Astrocyte of the spinal cord (primary cell): Measurements from ENCODE around the gene STT3B.

Source experiments
- DNase-seq: peaks from one replicate; pipeline ENCODE4 v3.0.0; 2011; ENCODE audit warnings: low read depth, low spot score
- H3K4me3 ChIP-seq: 2 replicates; pipeline ENCODE4 v1.5.1; 2011; ENCODE audit warnings: low read depth, mild to moderate bottlenecking, low read length, moderate library complexity
- CTCF ChIP-seq: IDR thresholded peaks from 2 replicates; pipeline ENCODE4 v1.5.1; 2012; ENCODE audit warnings: low read depth, mild to moderate bottlenecking, low read length, inconsistent platforms
- in situ Hi-C: cut with HindIII; loops from 2 replicates; pipeline ENCODE4 v1.10.0; 2017; ENCODE audit warnings: low sequenced_read_pairs

The STT3B gene

GRCh38 chr3:31534065-31534425 is 1.3 kb downstream of the STT3B start:
- peak overlapping the region; percentile 69 for H3K4me3 ChIP-seq
- in situ Hi-C loops, result no loop called here
- no peak for TF ChIP-seq CTCF
- DNase-seq, result no peak

GRCh38 chr3:31536497-31536896 is 3.8 kb downstream of the STT3B start:
- TF ChIP-seq CTCF, result no peak
- no peak overlapping the region for H3K4me3 ChIP-seq

GRCh38 chr3:31538801-31539200 is 6.1 kb downstream of the STT3B start:
- TF ChIP-seq CTCF, result no peak

More at GRCh38 chr3:31536497-31536896, 3.8 kb downstream of the STT3B start:
- in situ Hi-C loops, result no loop called here
- DNase-seq, result no peak

GRCh38 chr3:31539275-31539674 is 6.5 kb downstream of the STT3B start:
- TF ChIP-seq CTCF, result no peak
- in situ Hi-C loops, result no loop called here
- no peak for DNase-seq
- H3K4me3 ChIP-seq, result no peak overlapping the region

More at GRCh38 chr3:31538801-31539200, 6.1 kb downstream of the STT3B start:
- no peak overlapping the region for H3K4me3 ChIP-seq
- in situ Hi-C loops, result no loop called here
- no peak for DNase-seq

GRCh38 chr3:31541089-31541488 is 8.4 kb downstream of the STT3B start:
- TF ChIP-seq CTCF, result no peak
- in situ Hi-C loops, result no loop called here
- H3K4me3 ChIP-seq, result no peak overlapping the region
- DNase-seq, result no peak

GRCh38 chr3:31542246-31542645 is 9.5 kb downstream of the STT3B start:
- no peak for DNase-seq
- in situ Hi-C loops, result no loop called here
- no peak for TF ChIP-seq CTCF
- H3K4me3 ChIP-seq, result no peak overlapping the region

GRCh38 chr3:31543375-31543774 is 10.7 kb downstream of the STT3B start:
- in situ Hi-C loops, result no loop called here
- TF ChIP-seq CTCF, result no peak
- no peak overlapping the region for H3K4me3 ChIP-seq
- DNase-seq, result no peak
